Gastroesophageal sphincter (tissue), 3 donors: ENCODE results near the gene RRAGD.

Experiments used
- EP300 ChIP-seq: sonication (generic); formaldehyde crosslinking; IDR thresholded peaks from one replicate; pipeline ENCODE4 v1.6.1; 2017; ENCODE audit warnings: antibody characterized with exemption, mild to moderate bottlenecking
- POLR2A ChIP-seq, 2 donors: fragments of 450-650 bp; IDR thresholded peaks; one replicate each; pipeline ENCODE4 v1.6.1; 2017; ENCODE audit warnings: antibody characterized with exemption in 2 of 2, mild to moderate bottlenecking in 2 of 2, moderate library complexity in 1 of 2
- POLR2AphosphoS5 ChIP-seq: sonication (generic); formaldehyde crosslinking; IDR thresholded peaks from one replicate; pipeline ENCODE4 v1.6.1; 2017; ENCODE audit warnings: antibody characterized with exemption
- TF ChIP-seq, protein P1 (sequence below), 4 experiments: fragments of 200-600 bp in 2 of 4; fragments of 450-650 bp in 2 of 4; sonication (generic) in 1 of 4; IDR thresholded peaks; one replicate each; pipeline ENCODE4 v1.5.1; 2017 to 2019; ENCODE audit warnings: antibody characterized with exemption in 4 of 4, mild to moderate bottlenecking in 2 of 4, moderate library complexity in 2 of 4

DNA sequence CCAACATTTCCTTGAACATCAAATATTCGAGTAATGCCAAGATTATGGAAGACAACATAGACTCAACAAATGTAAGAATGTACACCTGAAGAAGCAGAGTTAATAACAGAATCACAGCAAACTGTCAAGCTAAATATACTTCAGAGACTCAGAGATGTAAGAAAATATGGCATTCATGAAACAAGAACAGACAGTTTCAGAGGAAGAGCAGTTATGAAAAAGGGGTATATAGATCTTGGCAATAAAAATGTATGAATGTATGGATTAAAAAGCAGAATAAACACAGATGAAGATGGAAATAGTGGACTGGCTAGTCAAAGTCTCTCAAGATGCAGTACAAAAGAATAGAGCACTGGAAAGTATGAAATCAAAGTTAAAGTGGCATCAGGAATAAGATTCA lies 18.4 kb downstream of the RRAGD start:
- TF ChIP-seq, protein P1, sequence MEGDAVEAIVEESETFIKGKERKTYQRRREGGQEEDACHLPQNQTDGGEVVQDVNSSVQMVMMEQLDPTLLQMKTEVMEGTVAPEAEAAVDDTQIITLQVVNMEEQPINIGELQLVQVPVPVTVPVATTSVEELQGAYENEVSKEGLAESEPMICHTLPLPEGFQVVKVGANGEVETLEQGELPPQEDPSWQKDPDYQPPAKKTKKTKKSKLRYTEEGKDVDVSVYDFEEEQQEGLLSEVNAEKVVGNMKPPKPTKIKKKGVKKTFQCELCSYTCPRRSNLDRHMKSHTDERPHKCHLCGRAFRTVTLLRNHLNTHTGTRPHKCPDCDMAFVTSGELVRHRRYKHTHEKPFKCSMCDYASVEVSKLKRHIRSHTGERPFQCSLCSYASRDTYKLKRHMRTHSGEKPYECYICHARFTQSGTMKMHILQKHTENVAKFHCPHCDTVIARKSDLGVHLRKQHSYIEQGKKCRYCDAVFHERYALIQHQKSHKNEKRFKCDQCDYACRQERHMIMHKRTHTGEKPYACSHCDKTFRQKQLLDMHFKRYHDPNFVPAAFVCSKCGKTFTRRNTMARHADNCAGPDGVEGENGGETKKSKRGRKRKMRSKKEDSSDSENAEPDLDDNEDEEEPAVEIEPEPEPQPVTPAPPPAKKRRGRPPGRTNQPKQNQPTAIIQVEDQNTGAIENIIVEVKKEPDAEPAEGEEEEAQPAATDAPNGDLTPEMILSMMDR (IDR thresholded peaks at IDR 0.05): no peak
- no peak for TF ChIP-seq POLR2A (IDR thresholded peaks at IDR 0.05)
- TF ChIP-seq POLR2AphosphoS5: no peak
- no peak for TF ChIP-seq EP300
